GM12878 (cell line): ENCODE data around the gene SMC1B.

Source experiments
- CHD1 ChIP-seq: IDR thresholded peaks from 2 replicates; pipeline ENCODE4 v1.6.1; 2012; ENCODE audit warnings: low read depth, low read length, improper control_type of control experiment
- CTCF ChIP-seq, 3 experiments: IDR thresholded peaks in 2 of 3; conservative IDR thresholded peaks in 1 of 3; 2 replicates each; pipeline ENCODE4 v1.5.1; 2011; ENCODE audit warnings: low read depth in 3 of 3, low read length in 3 of 3, mild to moderate bottlenecking in 3 of 3, control low read depth in 2 of 3, moderate library complexity in 2 of 3, inconsistent platforms in 1 of 3, mixed read lengths in 1 of 3; ENCODE audit not compliant: control insufficient read depth in 2 of 3, insufficient read depth in 1 of 3; ENCODE audit errors: extremely low read depth in 1 of 3
- E2F4 ChIP-seq: IDR thresholded peaks from 2 replicates; pipeline ENCODE4 v1.6.1; 2012; ENCODE audit warnings: low read depth, low read length, improper control_type of control experiment
- MYC ChIP-seq: IDR thresholded peaks from 2 replicates; pipeline ENCODE4 v1.6.1; 2011; ENCODE audit warnings: mild to moderate bottlenecking, low read length, moderate library complexity, inconsistent platforms; ENCODE audit not compliant: insufficient read depth, insufficient replicate concordance, insufficient read length, severe bottlenecking
- PKNOX1 ChIP-seq: fragments of 450-650 bp; IDR thresholded peaks from 2 replicates; pipeline ENCODE4 v1.6.1; 2016; ENCODE audit warnings: mild to moderate bottlenecking
- POLR2A ChIP-seq: IDR thresholded peaks from 2 replicates; pipeline ENCODE4 v1.6.1; 2011; ENCODE audit warnings: low read depth, mild to moderate bottlenecking, low read length
- RELB ChIP-seq: fragments of 450-650 bp; IDR thresholded peaks from 2 replicates; pipeline ENCODE4 v1.6.1; 2017; ENCODE audit warnings: low read depth, mild to moderate bottlenecking, moderate library complexity
- RFX5 ChIP-seq: IDR thresholded peaks from 2 replicates; pipeline ENCODE4 v1.6.1; 2011; ENCODE audit warnings: low read depth, low read length, improper control_type of control experiment
- SMC3 ChIP-seq: IDR thresholded peaks from 2 replicates; pipeline ENCODE4 v1.6.1; 2011; ENCODE audit warnings: low read length, improper control_type of control experiment, borderline replicate concordance
- SPI1 ChIP-seq: IDR thresholded peaks from 2 replicates; pipeline ENCODE4 v1.6.1; 2011; ENCODE audit warnings: low read depth, mild to moderate bottlenecking, low read length, moderate library complexity, borderline replicate concordance; ENCODE audit not compliant: insufficient read depth
- SUZ12 ChIP-seq: fragments of 200-600 bp; sonication (generic); IDR thresholded peaks from one replicate; pipeline ENCODE4 v1.6.1; 2018; ENCODE audit warnings: antibody characterized with exemption, mild to moderate bottlenecking; ENCODE audit not compliant: unreplicated experiment
- TAF1 ChIP-seq: IDR thresholded peaks from 2 replicates; pipeline ENCODE4 v1.6.1; 2011; ENCODE audit warnings: mild to moderate bottlenecking, low read depth, low read length, borderline replicate concordance
- TCF12 ChIP-seq: IDR thresholded peaks from 2 replicates; pipeline ENCODE4 v1.6.1; 2011; ENCODE audit warnings: low read depth, mild to moderate bottlenecking, low read length
- ZNF384 ChIP-seq: IDR thresholded peaks from 2 replicates; pipeline ENCODE4 v1.6.1; 2012; ENCODE audit warnings: low read depth, mild to moderate bottlenecking, low read length, improper control_type of control experiment, borderline replicate concordance

GRCh38 chr22:45427114-45427513, 13.7 kb upstream of the SMC1B start:
- TF ChIP-seq POLR2A: no peak
- no peak for TF ChIP-seq CTCF (IDR thresholded peaks at IDR 0.05 in 2 of 3, conservative IDR thresholded peaks at IDR 0.05 in 1 of 3; ENCODE audit: control insufficient read depth in 2 of 3, extremely low read depth in 1 of 3, insufficient read depth in 1 of 3, low read depth in 3 of 3, low read length in 3 of 3)
- no peak for TF ChIP-seq SUZ12
- no peak for TF ChIP-seq ZNF384
- no peak for TF ChIP-seq RFX5
- no peak for TF ChIP-seq PKNOX1
- TF ChIP-seq SMC3: no peak
- TF ChIP-seq CHD1: no peak
- no peak for TF ChIP-seq RELB
- no peak for TF ChIP-seq E2F4
- no peak for TF ChIP-seq TCF12
- TF ChIP-seq MYC: no peak
- TF ChIP-seq SPI1: no peak
- TF ChIP-seq TAF1: no peak
